ENCODE results near the gene SPARC.

The SPARC gene

GRCh38 chr5:151724360-151724759, 37.6 kb upstream of the SPARC start:
- Histone ChIP-seq H3K36me3 (replicated peaks) (no peaks in the 10 kb centered on the region), H3K4me3 (ENCODE audit: low read depth, low read length) (no peak overlapping the region), H3K27me3 (replicated peaks) (no peaks in the 10 kb centered on the region), H3K27ac (no peak overlapping the region)
- no peak for DNase-seq
- no peak for TF ChIP-seq CTCF (IDR thresholded peaks at IDR 0.05; ENCODE audit: low read depth, low read length, missing control alignments)
- in situ Hi-C loops (cut with HindIII; ENCODE audit: low pct_ligation_motif_present, low sequenced_read_pairs), result no loop called here

DNA sequence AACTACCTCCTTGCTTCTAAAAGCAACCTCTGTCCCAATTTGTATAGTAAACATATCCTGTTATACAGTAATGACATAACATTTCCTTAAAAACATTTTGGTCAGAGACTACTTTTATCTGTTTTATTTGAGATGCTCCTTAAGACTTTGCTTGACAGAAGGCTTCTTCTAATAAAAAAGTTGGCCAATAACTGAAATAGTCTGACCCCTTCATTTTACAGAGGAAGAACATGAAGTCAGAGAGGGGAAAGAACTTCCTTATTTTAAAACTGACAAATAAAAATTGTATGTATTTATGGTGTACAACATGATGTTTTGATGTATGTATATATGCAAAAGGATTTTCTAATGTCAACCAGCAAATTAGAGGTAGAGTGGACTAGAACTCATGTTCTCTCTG, 35.8 kb upstream of the SPARC start:
- Histone ChIP-seq H3K27ac (no peak overlapping the region), H3K36me3 (replicated peaks) (no peaks in the 10 kb centered on the region), H3K4me3 (ENCODE audit: low read depth, low read length) (no peak overlapping the region), H3K27me3 (replicated peaks) (no peaks in the 10 kb centered on the region)
- no peak for DNase-seq
- in situ Hi-C loops (cut with HindIII; ENCODE audit: low pct_ligation_motif_present, low sequenced_read_pairs), result no loop called here
- TF ChIP-seq CTCF (IDR thresholded peaks at IDR 0.05; ENCODE audit: low read depth, low read length, missing control alignments), result no peak

- no peak overlapping the region for H3K27ac ChIP-seq
- no peak for TF ChIP-seq CTCF (IDR thresholded peaks at IDR 0.05; ENCODE audit: low read depth, low read length, missing control alignments)
- no peak for DNase-seq
- H3K27me3 ChIP-seq (replicated peaks), result no peaks in the 10 kb centered on the region
- H3K4me3 ChIP-seq (ENCODE audit: low read depth, low read length), result no peak overlapping the region
- H3K36me3 ChIP-seq (replicated peaks), result no peaks in the 10 kb centered on the region
- in situ Hi-C loops (cut with HindIII; ENCODE audit: low pct_ligation_motif_present, low sequenced_read_pairs), result no loop called here
These were observed 35.2 kb upstream of the SPARC start for GRCh38 chr5:151721812-151722391.

- in situ Hi-C loops (cut with HindIII; ENCODE audit: low pct_ligation_motif_present, low sequenced_read_pairs), result no loop called here
- H3K27ac ChIP-seq, result no peak overlapping the region
- no peak for TF ChIP-seq CTCF (IDR thresholded peaks at IDR 0.05; ENCODE audit: low read depth, low read length, missing control alignments)
- H3K36me3 ChIP-seq (replicated peaks), result no peaks in the 10 kb centered on the region
- DNase-seq, result no peak
- H3K27me3 ChIP-seq (replicated peaks), result no peaks in the 10 kb centered on the region
- H3K4me3 ChIP-seq (ENCODE audit: low read depth, low read length), result no peak overlapping the region
These were observed 34.5 kb upstream of the SPARC start for GRCh38 chr5:151721087-151721646.

- TF ChIP-seq CTCF (IDR thresholded peaks at IDR 0.05; ENCODE audit: low read depth, low read length, missing control alignments), result no peak
- in situ Hi-C loops (cut with HindIII; ENCODE audit: low pct_ligation_motif_present, low sequenced_read_pairs), result no loop called here
- no peak overlapping the region for H3K4me3 ChIP-seq (ENCODE audit: low read depth, low read length)
These were observed 33.5 kb upstream of the SPARC start for GRCh38 chr5:151720215-151720614.

More at GRCh38 chr5:151720215-151720614, 33.5 kb upstream of the SPARC start:
- DNase-seq, result no peak
- Histone ChIP-seq H3K36me3 (replicated peaks) (no peaks in the 10 kb centered on the region), H3K27ac (peak overlapping the region; percentile 76), H3K27me3 (replicated peaks) (no peaks in the 10 kb centered on the region)

Data from brain microvascular endothelial cell (primary cell).